Measurements from ENCODE around the gene CD84. TPM values are rescaled to one million over a fixed set of nuclear protein-coding genes. Genes with fewer than 3 reads are reported as not detected.
A peak's percentile ranks its signal among the peaks of the same experiment; 100 is the strongest.

Gene CD84
- total and polyA plus RNA-seq, 12 donors, result 1.0 to 29.9 (median 12.4) TPM

- H3K27me3 ChIP-seq, result no peaks in the 10 kb centered on the region
- no peak for TF ChIP-seq POLR2A (IDR thresholded peaks at IDR 0.05)
- no peaks in the 10 kb centered on the region for H3K4me1 ChIP-seq (replicated peaks in 1 of 2)
- H3K9me3 ChIP-seq (replicated peaks in 1 of 3), result no peaks in the 10 kb centered on the region
- peak overlapping the region in 1 of 4 donors; percentile 28 for H3K4me3 ChIP-seq
- intact Hi-C loops (cut with DNase I), result no loop called here
- no peak for DNase-seq
- H3K27ac ChIP-seq, result peak overlapping the region in 1 of 5 donors; percentile 26
- WGBS, 4 donors, result 37 to 59% (median 51%) methylated on average over 2 of the region's 2 CpGs
- H3K36me3 ChIP-seq (replicated peaks in 1 of 2), result no peaks in the 10 kb centered on the region
Observed at GRCh38 chr1:160577671-160578070, 1.6 kb downstream of the CD84 start.

GRCh38 chr1:160576884-160577283 is 2.4 kb downstream of the CD84 start:
- Histone ChIP-seq H3K9me3 (replicated peaks in 1 of 3) (no peaks in the 10 kb centered on the region), H3K27ac (peak overlapping the region in 1 of 5 donors; percentile 26), H3K27me3 (no peaks in the 10 kb centered on the region), H3K36me3 (replicated peaks in 1 of 2) (no peaks in the 10 kb centered on the region), H3K4me1 (replicated peaks in 1 of 2) (no peaks in the 10 kb centered on the region), H3K4me3 (peak overlapping the region in 1 of 4 donors; percentile 28)
- DNase-seq, result no peak
- 33 to 84% (median 56%) methylated on average over 1 to 2 of the region's 2 CpGs for whole genome bisulfite sequencing, 4 donors
- intact Hi-C loops (cut with DNase I), result no loop called here
- no peak for TF ChIP-seq CTCF (IDR thresholded peaks at IDR 0.05)
- TF ChIP-seq POLR2A (IDR thresholded peaks at IDR 0.05), result no peak

GRCh38 chr1:160576390-160576789 is 2.9 kb downstream of the CD84 start:
- H3K36me3 ChIP-seq (replicated peaks in 1 of 2), result no peaks in the 10 kb centered on the region
- no peaks in the 10 kb centered on the region for H3K27me3 ChIP-seq
- no peak for DNase-seq
- peak overlapping the region in 1 of 5 donors; percentile 81 for H3K27ac ChIP-seq
- H3K4me3 ChIP-seq, result no peak overlapping the region
- intact Hi-C loops (cut with DNase I), result no loop called here
- 48 to 74% (median 66%) methylated on average over 3 of the region's 3 CpGs for WGBS, 4 donors
- no peaks in the 10 kb centered on the region for H3K4me1 ChIP-seq (replicated peaks in 1 of 2)
- no peaks in the 10 kb centered on the region for H3K9me3 ChIP-seq (replicated peaks in 1 of 3)
- TF ChIP-seq CTCF (IDR thresholded peaks at IDR 0.05) (no peak), POLR2A (IDR thresholded peaks at IDR 0.05) (no peak)

- Histone ChIP-seq H3K27ac (peak overlapping the region in 2 of 5 donors; percentile 56 to 81), H3K4me1 (replicated peaks in 1 of 2) (no peaks in the 10 kb centered on the region), H3K9me3 (replicated peaks in 1 of 3) (no peaks in the 10 kb centered on the region), H3K27me3 (no peaks in the 10 kb centered on the region), H3K36me3 (replicated peaks in 1 of 2) (no peaks in the 10 kb centered on the region), H3K4me3 (no peak overlapping the region)
- intact Hi-C loops (cut with DNase I), result no loop called here
- 55 to 78% (median 62%) methylated on average over 5 of the region's 5 CpGs for WGBS, 4 donors
- TF ChIP-seq CTCF (IDR thresholded peaks at IDR 0.05) (no peak), POLR2A (IDR thresholded peaks at IDR 0.05) (no peak)
- peak in 3 of 7 donors; percentile 25 to 56 (median 40) for DNase-seq
Observed at GRCh38 chr1:160575112-160575664, 4.1 kb downstream of the CD84 start.

GRCh38 chr1:160570840-160571239 is 8.5 kb downstream of the CD84 start:
- no peak for TF ChIP-seq CTCF (IDR thresholded peaks at IDR 0.05)
- TF ChIP-seq POLR2A (IDR thresholded peaks at IDR 0.05), result no peak
- no peak overlapping the region for H3K4me3 ChIP-seq
- DNase-seq, result no peak
- H3K4me1 ChIP-seq (replicated peaks in 1 of 2), result peaks cover 0 to 5% of the 10 kb centered on the region in 2 donors
- H3K27me3 ChIP-seq, result no peaks in the 10 kb centered on the region
- H3K36me3 ChIP-seq (replicated peaks in 1 of 2), result no peaks in the 10 kb centered on the region
- WGBS, 4 donors, result 61 to 76% (median 71%) methylated on average over 3 of the region's 3 CpGs
- H3K27ac ChIP-seq, result no peak overlapping the region
- intact Hi-C loops (cut with DNase I), result no loop called here
- no peaks in the 10 kb centered on the region for H3K9me3 ChIP-seq (replicated peaks in 1 of 3)

All from adrenal gland (tissue), 12 donors.